Fibroblast of pulmonary artery (primary cell): ENCODE measurements around the gene CD74.

Source experiments
- DNase-seq: peaks from one replicate; pipeline ENCODE4 v3.0.0-alpha.2; 2010; ENCODE audit warnings: low read depth
- H3K4me3 ChIP-seq: replicated peaks from 2 replicates; pipeline ENCODE4 v1.5.1; 2011; ENCODE audit warnings: low read depth, mild to moderate bottlenecking, control low read depth, low read length, moderate library complexity
- TF ChIP-seq, protein P1 (sequence below): IDR thresholded peaks from 2 replicates; pipeline ENCODE4 v1.5.1; 2011; ENCODE audit warnings: mild to moderate bottlenecking, control low read depth, low read length, inconsistent platforms; ENCODE audit errors: missing control alignments

CD74 gene

GRCh38 chr5:150408231-150408943 lies 4.3 kb downstream of the CD74 start:
- no peak for DNase-seq
- no peak overlapping the region for H3K4me3 ChIP-seq
- TF ChIP-seq, protein P1, sequence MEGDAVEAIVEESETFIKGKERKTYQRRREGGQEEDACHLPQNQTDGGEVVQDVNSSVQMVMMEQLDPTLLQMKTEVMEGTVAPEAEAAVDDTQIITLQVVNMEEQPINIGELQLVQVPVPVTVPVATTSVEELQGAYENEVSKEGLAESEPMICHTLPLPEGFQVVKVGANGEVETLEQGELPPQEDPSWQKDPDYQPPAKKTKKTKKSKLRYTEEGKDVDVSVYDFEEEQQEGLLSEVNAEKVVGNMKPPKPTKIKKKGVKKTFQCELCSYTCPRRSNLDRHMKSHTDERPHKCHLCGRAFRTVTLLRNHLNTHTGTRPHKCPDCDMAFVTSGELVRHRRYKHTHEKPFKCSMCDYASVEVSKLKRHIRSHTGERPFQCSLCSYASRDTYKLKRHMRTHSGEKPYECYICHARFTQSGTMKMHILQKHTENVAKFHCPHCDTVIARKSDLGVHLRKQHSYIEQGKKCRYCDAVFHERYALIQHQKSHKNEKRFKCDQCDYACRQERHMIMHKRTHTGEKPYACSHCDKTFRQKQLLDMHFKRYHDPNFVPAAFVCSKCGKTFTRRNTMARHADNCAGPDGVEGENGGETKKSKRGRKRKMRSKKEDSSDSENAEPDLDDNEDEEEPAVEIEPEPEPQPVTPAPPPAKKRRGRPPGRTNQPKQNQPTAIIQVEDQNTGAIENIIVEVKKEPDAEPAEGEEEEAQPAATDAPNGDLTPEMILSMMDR: no peak

DNA sequence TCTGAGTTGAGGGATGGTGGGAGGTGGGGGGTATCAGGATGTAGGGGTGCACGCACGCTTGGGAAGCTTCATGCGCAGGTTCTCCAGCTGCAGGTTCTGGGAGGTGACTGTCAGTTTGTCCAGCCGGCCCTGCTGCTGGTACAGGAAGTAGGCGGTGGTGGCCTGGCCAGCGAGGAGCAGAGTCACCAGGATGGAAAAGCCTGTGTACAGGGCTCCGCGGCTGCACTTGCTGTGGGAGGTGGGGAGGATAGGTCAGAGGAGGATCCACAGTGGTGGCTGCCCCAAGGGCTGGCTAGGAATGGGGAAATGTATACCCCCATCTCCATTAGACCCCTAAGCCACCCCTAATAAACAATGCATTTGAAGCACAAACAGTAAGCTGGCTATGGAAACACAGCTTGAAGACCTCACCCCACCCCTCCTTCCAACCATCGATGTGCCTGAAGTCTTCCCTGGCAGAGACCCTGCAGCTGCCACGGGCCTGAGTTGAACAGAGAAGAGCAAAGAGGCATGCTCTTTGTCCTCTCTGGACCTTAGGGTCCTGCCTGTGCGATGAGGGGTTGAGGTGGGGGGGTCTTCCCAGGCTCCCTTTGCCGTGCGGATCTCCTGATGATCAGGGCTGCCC lies 5.5 kb downstream of the CD74 start:
- no peak overlapping the region for H3K4me3 ChIP-seq
- DNase-seq: no peak

GRCh38 chr5:150406723-150407095 lies 6.0 kb downstream of the CD74 start:
- DNase-seq: no peak
- H3K4me3 ChIP-seq: no peak overlapping the region
- TF ChIP-seq, protein P1: no peak

More for the DNA sequence above, 5.5 kb downstream of the CD74 start:
- TF ChIP-seq, protein P1: no peak

- TF ChIP-seq, protein P1: no peak
- DNase-seq: no peak
- H3K4me3 ChIP-seq: no peak overlapping the region
These were observed 6.5 kb downstream of the CD74 start for GRCh38 chr5:150406103-150406722.

- no peak for DNase-seq
- H3K4me3 ChIP-seq: no peak overlapping the region
These were observed 7.5 kb downstream of the CD74 start for GRCh38 chr5:150404941-150405816.

GRCh38 chr5:150404535-150404934 lies 8.2 kb downstream of the CD74 start:
- TF ChIP-seq, protein P1: no peak
- no peak for DNase-seq
- no peak overlapping the region for H3K4me3 ChIP-seq

More at GRCh38 chr5:150404941-150405816, 7.5 kb downstream of the CD74 start:
- TF ChIP-seq, protein P1: no peak
